HFFc6 (cell line): Measurements from ENCODE around the gene TMPRSS4. TPM values are rescaled to one million over a fixed set of nuclear protein-coding genes. Genes with fewer than 3 reads are reported as not detected.

Experiments used
- DNase-seq: peaks from one replicate; pipeline ENCODE4 v3.0.0-alpha.2; 2018
- H3K27ac Mint-ChIP-seq: 2 replicates; pipeline ENCODE4 v1.8.0; 2020; ENCODE audit warnings: mild to moderate bottlenecking, mixed read lengths
- H3K27me3 Mint-ChIP-seq: 2 replicates; pipeline ENCODE4 v1.8.0; 2021; ENCODE audit warnings: mild to moderate bottlenecking, moderate library complexity, mixed read lengths; ENCODE audit not compliant: insufficient read depth
- H3K36me3 Mint-ChIP-seq: 2 replicates; pipeline ENCODE4 v1.8.0; 2021; ENCODE audit warnings: low read depth, mixed read lengths
- H3K4me1 Mint-ChIP-seq: 2 replicates; pipeline ENCODE4 v1.8.0; 2020; ENCODE audit warnings: low read depth, mixed read lengths
- H3K4me3 Mint-ChIP-seq: 2 replicates; pipeline ENCODE4 v1.8.0; 2020; ENCODE audit warnings: mild to moderate bottlenecking, moderate library complexity, mixed read lengths
- H3K9me3 Mint-ChIP-seq: 2 replicates; pipeline ENCODE4 v1.8.0; 2020; ENCODE audit warnings: mild to moderate bottlenecking, mixed read lengths
- CTCF ChIP-seq: fragments of 200-600 bp; sonication (generic); IDR thresholded peaks from 2 replicates; pipeline ENCODE4 v1.5.0; 2021; ENCODE audit warnings: antibody characterized with exemption, mild to moderate bottlenecking
- total RNA-seq, 6 experiments: library from RNA; stranded (reverse); fragmentation: NEBNext Ultra II Directional; extraction: Animal tissue kit (Norgen Biotek cat#: 25700); gene quantifications; 2 replicates in 1 of 6; 3 replicates in 5 of 6; pipeline ENCODE4 v1.2.3, GENCODE V29; 2021

Gene TMPRSS4
- total RNA-seq, 6 experiments from 2014 or later = not detected

- 0 out of 2 replicates have a peak within 1 kb of the TSS, but pooled peaks have one; percentile 22 for H3K4me3 Mint-ChIP-seq
- DNase-seq = no peak
- TF ChIP-seq CTCF = no peak
- no peak within 1 kb of the TSS for H3K27ac Mint-ChIP-seq
- H3K4me1 Mint-ChIP-seq = no peaks in the 10 kb centered on the region
- H3K27me3 Mint-ChIP-seq = peaks cover 74% of the 10 kb centered on the region
- H3K36me3 Mint-ChIP-seq = no peaks in the 10 kb centered on the region
- H3K9me3 Mint-ChIP-seq = no peaks in the 10 kb centered on the region
These were observed 75.9 kb downstream of the TMPRSS4 start, which contains the start of gene SCN4B for GRCh38 chr11:118152552-118153471. Gene SCN4B, minus strand, starts transcription at chr11:118152823. Its CDS starts 150 bp downstream, at chr11:118152673.

GRCh38 chr11:118153516-118153915 lies 76.6 kb downstream of the TMPRSS4 start:
- no peak for TF ChIP-seq CTCF
- DNase-seq = no peak
- Mint-ChIP-seq H3K36me3 (no peaks in the 10 kb centered on the region), H3K9me3 (no peaks in the 10 kb centered on the region), H3K4me1 (no peaks in the 10 kb centered on the region), H3K27me3 (peaks cover 75% of the 10 kb centered on the region), H3K27ac (no peak overlapping the region), H3K4me3 (no peak overlapping the region)

GRCh38 chr11:118153976-118154375 lies 77.1 kb downstream of the TMPRSS4 start:
- Mint-ChIP-seq H3K4me3 (no peak overlapping the region), H3K27me3 (peaks cover 78% of the 10 kb centered on the region), H3K27ac (no peak overlapping the region), H3K36me3 (no peaks in the 10 kb centered on the region), H3K4me1 (no peaks in the 10 kb centered on the region), H3K9me3 (no peaks in the 10 kb centered on the region)
- no peak for TF ChIP-seq CTCF
- DNase-seq = no peak

GRCh38 chr11:118154641-118155040 lies 77.8 kb downstream of the TMPRSS4 start:
- Mint-ChIP-seq H3K27ac (no peak overlapping the region), H3K27me3 (peaks cover 84% of the 10 kb centered on the region), H3K4me3 (no peak overlapping the region), H3K9me3 (no peaks in the 10 kb centered on the region), H3K4me1 (no peaks in the 10 kb centered on the region), H3K36me3 (no peaks in the 10 kb centered on the region)
- TF ChIP-seq CTCF = no peak
- DNase-seq = no peak

GRCh38 chr11:118155776-118156530 lies 79.1 kb downstream of the TMPRSS4 start:
- Mint-ChIP-seq H3K36me3 (no peaks in the 10 kb centered on the region), H3K9me3 (no peaks in the 10 kb centered on the region), H3K27me3 (peaks cover 90% of the 10 kb centered on the region), H3K4me1 (no peaks in the 10 kb centered on the region), H3K27ac (no peak overlapping the region), H3K4me3 (no peak overlapping the region)
- DNase-seq = no peak
- TF ChIP-seq CTCF = no peak
